SK-N-SH (cell line): ENCODE results near the gene GANAB. TPM values are rescaled to one million over a fixed set of nuclear protein-coding genes. Genes with fewer than 3 reads are reported as not detected.

ENCODE experiments used
- CTCF ChIA-PET: fragments of 300-600, 350-600 bp; formaldehyde crosslinking; extraction: SDS; loops from one replicate; lab custom pipeline; 2021; lab: Yijun Ruan, JAX
- POLR2A ChIA-PET: fragments of 350-600 bp; sonication (Branson Sonifier 250); formaldehyde crosslinking; extraction: SDS; loops from one replicate; lab custom pipeline; 2020; ENCODE audit warnings: antibody characterized with exemption, inconsistent platforms; lab: Yijun Ruan, JAX
- DNase-seq: peaks from one replicate; pipeline ENCODE4 v3.0.0; 2012
- H2AFZ ChIP-seq: fragments of 200-600 bp; sonication (generic); 2 replicates; pipeline ENCODE4 v1.8.1; 2016; ENCODE audit warnings: antibody characterized with exemption, mild to moderate bottlenecking, low read depth
- H3F3A ChIP-seq: fragments of 200-600 bp; sonication (generic); replicated peaks from 2 replicates; pipeline ENCODE3; 2016; ENCODE audit warnings: antibody characterized with exemption, mild to moderate bottlenecking; ENCODE audit not compliant: insufficient read depth
- H3K27ac ChIP-seq, 2 experiments: fragments of 200-500 bp in 1 of 2; fragments of 200-600 bp in 1 of 2; sonication (Bioruptor generic) in 1 of 2; sonication (generic), shearing (Covaris generic) in 1 of 2; 2 replicates each; pipeline versions ENCODE4 v1.5.1 to v1.6.1; 2014 to 2016; ENCODE audit warnings: low read depth in 2 of 2, inconsistent platforms in 1 of 2, low read length in 1 of 2, mild to moderate bottlenecking in 1 of 2, mixed read lengths in 1 of 2
- H3K27me3 ChIP-seq: fragments of 200-600 bp; sonication (generic), shearing (Covaris generic); 2 replicates; pipeline ENCODE4 v1.6.1; 2016; ENCODE audit warnings: mixed run types; ENCODE audit not compliant: insufficient read depth
- H3K36me3 ChIP-seq, 2 experiments: fragments of 200-500 bp in 1 of 2; fragments of 200-600 bp in 1 of 2; sonication (Bioruptor generic) in 1 of 2; sonication (generic) in 1 of 2; replicated peaks in 1 of 2; 2 replicates each; pipeline versions ENCODE3 to v1.5.1; 2014 to 2016; ENCODE audit warnings: low read length in 1 of 2, mild to moderate bottlenecking in 1 of 2; ENCODE audit not compliant: insufficient read depth in 2 of 2, control insufficient read depth in 1 of 2
- H3K4me1 ChIP-seq, 2 experiments: fragments of 200-500 bp in 1 of 2; fragments of 200-600 bp in 1 of 2; sonication (Bioruptor generic) in 1 of 2; sonication (generic), shearing (Covaris generic) in 1 of 2; 2 replicates each; pipeline versions ENCODE4 v1.5.1 to v1.6.1; 2014 to 2016; ENCODE audit warnings: low read depth in 1 of 2, low read length in 1 of 2, mixed run types in 1 of 2; ENCODE audit not compliant: insufficient read depth in 2 of 2, control insufficient read depth in 1 of 2
- H3K4me2 ChIP-seq: fragments of 200-600 bp; sonication (generic), shearing (Covaris generic); 2 replicates; pipeline ENCODE4 v1.6.1; 2017; ENCODE audit warnings: mixed run types
- H3K4me3 ChIP-seq, 2 experiments: fragments of 200-500 bp in 1 of 2; fragments of 200-600 bp in 1 of 2; sonication (Bioruptor generic) in 1 of 2; sonication (generic), shearing (Covaris generic) in 1 of 2; 2 replicates each; pipeline versions ENCODE4 v1.5.1 to v1.8.1; 2014 to 2016; ENCODE audit warnings: low read depth in 2 of 2, inconsistent platforms in 1 of 2, low read length in 1 of 2, mild to moderate bottlenecking in 1 of 2, mixed read lengths in 1 of 2, moderate library complexity in 1 of 2
- H3K79me2 ChIP-seq: fragments of 200-600 bp; sonication (generic); 2 replicates; pipeline ENCODE4 v1.8.1; 2017; ENCODE audit warnings: mild to moderate bottlenecking; ENCODE audit not compliant: insufficient read depth
- H3K9ac ChIP-seq: fragments of 200-600 bp; sonication (generic); 2 replicates; pipeline ENCODE4 v1.6.1; 2017; ENCODE audit warnings: mixed run types
- H3K9me2 ChIP-seq: fragments of 200-600 bp; sonication (generic); 2 replicates; pipeline ENCODE4 v1.6.1; 2017; ENCODE audit warnings: mixed run types
- H3K9me3 ChIP-seq: fragments of 200-600 bp; sonication (generic); 2 replicates; pipeline ENCODE4 v1.6.1; 2017; ENCODE audit warnings: mixed run types, mild to moderate bottlenecking, moderate library complexity
- H4K20me1 ChIP-seq: fragments of 200-600 bp; sonication (generic); 2 replicates; pipeline ENCODE4 v1.6.1; 2017; ENCODE audit warnings: mild to moderate bottlenecking, mixed run types; ENCODE audit not compliant: insufficient read depth
- CHD2 ChIP-seq: fragments of 150-350 bp; IDR thresholded peaks from 2 replicates; pipeline ENCODE4 v1.6.1; 2018; ENCODE audit warnings: low read length; ENCODE audit not compliant: partially characterized antibody
- EP300 ChIP-seq, 2 experiments: IDR thresholded peaks; 2 replicates each; pipeline versions ENCODE4 v1.4.0 to v1.6.1; 2012; ENCODE audit warnings: borderline replicate concordance in 1 of 2, low read depth in 1 of 2, low read length in 1 of 2
- EZH2phosphoT487 ChIP-seq: fragments of 200-600 bp; sonication (generic); IDR thresholded peaks from 2 replicates; pipeline ENCODE4 v1.6.1; 2017; ENCODE audit warnings: low read depth, mixed run types, mild to moderate bottlenecking, antibody characterized with exemption, moderate library complexity, borderline replicate concordance
- FOXJ3 ChIP-seq: sonication (generic); formaldehyde crosslinking; IDR thresholded peaks from 2 replicates; pipeline ENCODE4 v1.5.1; 2020; ENCODE audit warnings: mild to moderate bottlenecking, missing genetic modification reagents
- FOXM1 ChIP-seq: IDR thresholded peaks from 2 replicates; pipeline ENCODE4 v1.4.0; 2012; ENCODE audit warnings: low read depth, mild to moderate bottlenecking
- GABPA ChIP-seq: IDR thresholded peaks from 2 replicates; pipeline ENCODE4 v1.4.0; 2012; ENCODE audit warnings: low read depth, mild to moderate bottlenecking
- MEF2A ChIP-seq: IDR thresholded peaks from 2 replicates; pipeline ENCODE4 v1.4.0; 2012; ENCODE audit warnings: low read depth, borderline replicate concordance
- NFIC ChIP-seq: IDR thresholded peaks from 2 replicates; pipeline ENCODE4 v1.4.0; 2012; ENCODE audit warnings: borderline replicate concordance
- NRF1 ChIP-seq: IDR thresholded peaks from 2 replicates; pipeline ENCODE4 v1.6.1; 2012; ENCODE audit warnings: low read depth, mild to moderate bottlenecking, low read length
- RAD21 ChIP-seq: IDR thresholded peaks from 2 replicates; pipeline ENCODE4 v1.6.1; 2012; ENCODE audit warnings: mild to moderate bottlenecking, low read length
- RXRA ChIP-seq: IDR thresholded peaks from 2 replicates; pipeline ENCODE4 v1.4.0; 2012; ENCODE audit warnings: low read depth, mild to moderate bottlenecking, borderline replicate concordance
- TAF1 ChIP-seq: IDR thresholded peaks from 2 replicates; pipeline ENCODE4 v1.6.1; 2012; ENCODE audit warnings: low read depth, mild to moderate bottlenecking, low read length, moderate library complexity, borderline replicate concordance
- TEAD4 ChIP-seq: IDR thresholded peaks from 2 replicates; pipeline ENCODE4 v1.4.0; 2012; ENCODE audit warnings: mild to moderate bottlenecking, borderline replicate concordance; ENCODE audit not compliant: insufficient read depth
- YY1 ChIP-seq: IDR thresholded peaks from 2 replicates; pipeline ENCODE4 v1.4.0; 2012; ENCODE audit warnings: low read depth, mild to moderate bottlenecking
- WGBS: methylation state at CpG from one replicate; pipeline ENCODE4 v1.1.6; 2017; ENCODE audit warnings: low lambda C conversion rate; 5-methylcytosine and 5-hydroxymethylcytosine counted together
- polyA plus RNA-seq, 3 experiments: library from polyadenylated mRNA; depleted of rRNA; stranded (reverse); fragments of >200 nt; gene quantifications; 2 replicates each; pipeline ENCODE4 v1.2.3, GENCODE V29; 2012
- TF ChIP-seq, protein P1 (sequence below): IDR thresholded peaks from 2 replicates; pipeline ENCODE4 v1.4.0; 2012; ENCODE audit warnings: low read depth
- TF ChIP-seq, protein P2 (sequence below): IDR thresholded peaks from 2 replicates; pipeline ENCODE4; 2012
- TF ChIP-seq, protein P3 (sequence below): fragments of 150-350 bp; IDR thresholded peaks from 2 replicates; pipeline ENCODE4 v1.6.1; 2016; ENCODE audit warnings: mild to moderate bottlenecking, low read depth, low read length
- TF ChIP-seq, protein P4 (sequence below): IDR thresholded peaks from 2 replicates; pipeline ENCODE4 v1.6.1; 2012; ENCODE audit warnings: mild to moderate bottlenecking, low read depth, low read length, moderate library complexity
- TF ChIP-seq, protein P5 (sequence below): fragments of 150-350 bp; IDR thresholded peaks from 2 replicates; pipeline ENCODE4 v1.6.1; 2017; ENCODE audit warnings: antibody characterized with exemption, low read length, low read depth, borderline replicate concordance
- TF ChIP-seq, protein P6 (sequence below): IDR thresholded peaks from 2 replicates; pipeline ENCODE4 v1.4.0; 2012; ENCODE audit warnings: low read depth, borderline replicate concordance

Gene GANAB
- polyA plus RNA-seq, 1 of the 3 experiments (the other 2 are of a cell fraction): 275 TPM

DNA sequence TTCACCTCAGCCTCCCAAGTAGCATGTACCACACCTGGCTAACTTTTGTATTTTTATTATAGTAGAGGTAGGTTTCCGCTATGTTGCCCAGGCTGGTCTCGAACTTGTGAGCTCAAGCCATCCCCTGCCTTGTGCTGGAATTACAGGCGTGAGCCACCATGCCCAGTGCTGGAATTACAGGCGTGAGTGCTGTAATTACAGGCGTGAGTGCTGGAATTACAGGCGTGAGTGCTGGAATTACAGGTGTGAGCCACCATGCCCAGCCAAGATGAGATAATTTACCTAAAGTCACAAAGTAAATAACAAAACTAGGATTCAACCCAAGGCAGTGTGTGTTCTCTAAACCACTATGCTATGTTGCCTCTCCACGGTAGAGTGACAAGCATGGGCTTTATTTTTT lies 36.1 kb upstream of the GANAB start (continued):
- no peak for TF ChIP-seq TAF1
- TF ChIP-seq FOXJ3 (CRISPR knock-in tag): no peak

DNA sequence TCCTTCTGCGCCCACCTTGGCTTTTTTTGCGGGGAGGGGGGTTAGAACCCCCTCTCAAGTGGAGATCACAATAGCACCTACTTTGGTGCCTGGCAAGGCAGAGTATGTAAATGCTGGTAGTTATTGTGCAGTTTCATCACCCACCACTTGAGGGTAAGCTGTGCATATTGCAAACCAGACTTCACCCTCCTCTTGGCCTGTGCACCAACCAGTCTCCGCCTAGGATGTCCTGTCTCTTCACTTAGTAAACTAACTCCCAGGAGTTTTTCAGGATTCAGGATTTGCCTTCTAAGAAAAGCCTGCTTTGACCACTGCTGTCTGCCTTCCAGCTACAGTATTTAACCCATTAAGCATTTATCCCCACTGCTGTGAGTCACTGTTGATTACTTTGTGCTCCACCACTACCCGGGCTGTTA lies 34.4 kb upstream of the GANAB start:
- no peaks in the 10 kb centered on the region for H3K9me3 ChIP-seq
- H3K36me3 ChIP-seq: peaks cover 17 to 19% of the 10 kb centered on the region in 2 experiments
- ChIA-PET POLR2A (interaction anchor here (0.6 to 2.0 kb wide), 8 partner anchors 9 to 160 kb away, joined by 3 to 11 read pairs (median 4); partner anchors contain the start of genes C11orf98, CSKMT, LBHD1 and UQCC3), CTCF (interaction anchor here (0.6 to 3.7 kb wide), 26 partner anchors 8 to 301 kb away, joined by 3 to 31 read pairs (median 4); partner anchors contain the start of genes B3GAT3, C11orf98, CSKMT and EML3)
- DNase-seq: peak; percentile 71
- peak overlapping the region; percentile 79 for H2AFZ ChIP-seq
- peaks cover 11 to 15% of the 10 kb centered on the region in 2 experiments; a peak in 3 of 4 replicates for H3K4me1 ChIP-seq
- H3K4me2 ChIP-seq: no peak overlapping the region
- peak overlapping the region; percentile 18 to 52; a peak in 2 of 4 replicates for H3K27ac ChIP-seq
- no peaks in the 10 kb centered on the region for H3K27me3 ChIP-seq
- no peak overlapping the region for H3K4me3 ChIP-seq
- H3K79me2 ChIP-seq: peaks cover 32% of the 10 kb centered on the region
- H3F3A ChIP-seq: peaks cover 30% of the 10 kb centered on the region
- H3K9me2 ChIP-seq: no peaks in the 10 kb centered on the region
- H4K20me1 ChIP-seq: no peaks in the 10 kb centered on the region
- 52% methylated on average over 4 of the region's 4 CpGs for WGBS
- no peak overlapping the region for H3K9ac ChIP-seq
- TF ChIP-seq NFIC (no peak), GABPA (no peak), RXRA (no peak), MEF2A (no peak), EP300 (IDR thresholded peaks at IDR 0.05; ENCODE audit: borderline replicate concordance in 1 of 2, low read depth in 1 of 2, low read length in 1 of 2) (no peak), EZH2phosphoT487 (no peak), TEAD4 (no peak), FOXM1 (no peak), YY1 (no peak), RAD21 (peak; percentile 74), FOXJ3 (CRISPR knock-in tag) (no peak), CHD2 (no peak), NRF1 (no peak)
- TF ChIP-seq, protein P1, sequence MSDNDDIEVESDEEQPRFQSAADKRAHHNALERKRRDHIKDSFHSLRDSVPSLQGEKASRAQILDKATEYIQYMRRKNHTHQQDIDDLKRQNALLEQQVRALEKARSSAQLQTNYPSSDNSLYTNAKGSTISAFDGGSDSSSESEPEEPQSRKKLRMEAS: no peak
- TF ChIP-seq, protein P2, sequence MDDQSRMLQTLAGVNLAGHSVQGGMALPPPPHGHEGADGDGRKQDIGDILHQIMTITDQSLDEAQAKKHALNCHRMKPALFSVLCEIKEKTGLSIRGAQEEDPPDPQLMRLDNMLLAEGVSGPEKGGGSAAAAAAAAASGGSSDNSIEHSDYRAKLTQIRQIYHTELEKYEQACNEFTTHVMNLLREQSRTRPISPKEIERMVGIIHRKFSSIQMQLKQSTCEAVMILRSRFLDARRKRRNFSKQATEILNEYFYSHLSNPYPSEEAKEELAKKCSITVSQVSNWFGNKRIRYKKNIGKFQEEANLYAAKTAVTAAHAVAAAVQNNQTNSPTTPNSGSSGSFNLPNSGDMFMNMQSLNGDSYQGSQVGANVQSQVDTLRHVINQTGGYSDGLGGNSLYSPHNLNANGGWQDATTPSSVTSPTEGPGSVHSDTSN: no peak
- TF ChIP-seq, protein P3, sequence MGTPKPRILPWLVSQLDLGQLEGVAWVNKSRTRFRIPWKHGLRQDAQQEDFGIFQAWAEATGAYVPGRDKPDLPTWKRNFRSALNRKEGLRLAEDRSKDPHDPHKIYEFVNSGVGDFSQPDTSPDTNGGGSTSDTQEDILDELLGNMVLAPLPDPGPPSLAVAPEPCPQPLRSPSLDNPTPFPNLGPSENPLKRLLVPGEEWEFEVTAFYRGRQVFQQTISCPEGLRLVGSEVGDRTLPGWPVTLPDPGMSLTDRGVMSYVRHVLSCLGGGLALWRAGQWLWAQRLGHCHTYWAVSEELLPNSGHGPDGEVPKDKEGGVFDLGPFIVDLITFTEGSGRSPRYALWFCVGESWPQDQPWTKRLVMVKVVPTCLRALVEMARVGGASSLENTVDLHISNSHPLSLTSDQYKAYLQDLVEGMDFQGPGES: no peak
- TF ChIP-seq, protein P4, sequence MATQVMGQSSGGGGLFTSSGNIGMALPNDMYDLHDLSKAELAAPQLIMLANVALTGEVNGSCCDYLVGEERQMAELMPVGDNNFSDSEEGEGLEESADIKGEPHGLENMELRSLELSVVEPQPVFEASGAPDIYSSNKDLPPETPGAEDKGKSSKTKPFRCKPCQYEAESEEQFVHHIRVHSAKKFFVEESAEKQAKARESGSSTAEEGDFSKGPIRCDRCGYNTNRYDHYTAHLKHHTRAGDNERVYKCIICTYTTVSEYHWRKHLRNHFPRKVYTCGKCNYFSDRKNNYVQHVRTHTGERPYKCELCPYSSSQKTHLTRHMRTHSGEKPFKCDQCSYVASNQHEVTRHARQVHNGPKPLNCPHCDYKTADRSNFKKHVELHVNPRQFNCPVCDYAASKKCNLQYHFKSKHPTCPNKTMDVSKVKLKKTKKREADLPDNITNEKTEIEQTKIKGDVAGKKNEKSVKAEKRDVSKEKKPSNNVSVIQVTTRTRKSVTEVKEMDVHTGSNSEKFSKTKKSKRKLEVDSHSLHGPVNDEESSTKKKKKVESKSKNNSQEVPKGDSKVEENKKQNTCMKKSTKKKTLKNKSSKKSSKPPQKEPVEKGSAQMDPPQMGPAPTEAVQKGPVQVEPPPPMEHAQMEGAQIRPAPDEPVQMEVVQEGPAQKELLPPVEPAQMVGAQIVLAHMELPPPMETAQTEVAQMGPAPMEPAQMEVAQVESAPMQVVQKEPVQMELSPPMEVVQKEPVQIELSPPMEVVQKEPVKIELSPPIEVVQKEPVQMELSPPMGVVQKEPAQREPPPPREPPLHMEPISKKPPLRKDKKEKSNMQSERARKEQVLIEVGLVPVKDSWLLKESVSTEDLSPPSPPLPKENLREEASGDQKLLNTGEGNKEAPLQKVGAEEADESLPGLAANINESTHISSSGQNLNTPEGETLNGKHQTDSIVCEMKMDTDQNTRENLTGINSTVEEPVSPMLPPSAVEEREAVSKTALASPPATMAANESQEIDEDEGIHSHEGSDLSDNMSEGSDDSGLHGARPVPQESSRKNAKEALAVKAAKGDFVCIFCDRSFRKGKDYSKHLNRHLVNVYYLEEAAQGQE: no peak
- TF ChIP-seq, protein P5, sequence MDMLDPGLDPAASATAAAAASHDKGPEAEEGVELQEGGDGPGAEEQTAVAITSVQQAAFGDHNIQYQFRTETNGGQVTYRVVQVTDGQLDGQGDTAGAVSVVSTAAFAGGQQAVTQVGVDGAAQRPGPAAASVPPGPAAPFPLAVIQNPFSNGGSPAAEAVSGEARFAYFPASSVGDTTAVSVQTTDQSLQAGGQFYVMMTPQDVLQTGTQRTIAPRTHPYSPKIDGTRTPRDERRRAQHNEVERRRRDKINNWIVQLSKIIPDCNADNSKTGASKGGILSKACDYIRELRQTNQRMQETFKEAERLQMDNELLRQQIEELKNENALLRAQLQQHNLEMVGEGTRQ: no peak
- TF ChIP-seq, protein P6, sequence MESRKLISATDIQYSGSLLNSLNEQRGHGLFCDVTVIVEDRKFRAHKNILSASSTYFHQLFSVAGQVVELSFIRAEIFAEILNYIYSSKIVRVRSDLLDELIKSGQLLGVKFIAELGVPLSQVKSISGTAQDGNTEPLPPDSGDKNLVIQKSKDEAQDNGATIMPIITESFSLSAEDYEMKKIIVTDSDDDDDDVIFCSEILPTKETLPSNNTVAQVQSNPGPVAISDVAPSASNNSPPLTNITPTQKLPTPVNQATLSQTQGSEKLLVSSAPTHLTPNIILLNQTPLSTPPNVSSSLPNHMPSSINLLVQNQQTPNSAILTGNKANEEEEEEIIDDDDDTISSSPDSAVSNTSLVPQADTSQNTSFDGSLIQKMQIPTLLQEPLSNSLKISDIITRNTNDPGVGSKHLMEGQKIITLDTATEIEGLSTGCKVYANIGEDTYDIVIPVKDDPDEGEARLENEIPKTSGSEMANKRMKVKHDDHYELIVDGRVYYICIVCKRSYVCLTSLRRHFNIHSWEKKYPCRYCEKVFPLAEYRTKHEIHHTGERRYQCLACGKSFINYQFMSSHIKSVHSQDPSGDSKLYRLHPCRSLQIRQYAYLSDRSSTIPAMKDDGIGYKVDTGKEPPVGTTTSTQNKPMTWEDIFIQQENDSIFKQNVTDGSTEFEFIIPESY: no peak
